Frontal cortex (tissue), 4 donors: ENCODE results near the gene ADAM8. TPM values are rescaled to one million over a fixed set of nuclear protein-coding genes. Genes with fewer than 3 reads are reported as not detected.

ENCODE experiments used
- DNase-seq, 2 donors: peaks; one replicate each; pipeline ENCODE4 v3.0.0; 2012; ENCODE audit warnings: low spot score in 2 of 2
- FAIRE-seq: peaks from 2 replicates; lab custom pipeline; 2012; peaks lifted over from hg19 to GRCh38; lab: Jason Lieb, UNC
- total RNA-seq: library from RNA; depleted of rRNA; stranded (reverse); fragments of >200 nt; gene quantifications from one replicate; pipeline ENCODE4 v1.2.3, GENCODE V29; 2014
- donor health status: control.
- donor health status: control.
- donor health status: control.

ADAM8 gene
- total RNA-seq, 1 donor from 2014 or later, result 1.2 TPM

DNA sequence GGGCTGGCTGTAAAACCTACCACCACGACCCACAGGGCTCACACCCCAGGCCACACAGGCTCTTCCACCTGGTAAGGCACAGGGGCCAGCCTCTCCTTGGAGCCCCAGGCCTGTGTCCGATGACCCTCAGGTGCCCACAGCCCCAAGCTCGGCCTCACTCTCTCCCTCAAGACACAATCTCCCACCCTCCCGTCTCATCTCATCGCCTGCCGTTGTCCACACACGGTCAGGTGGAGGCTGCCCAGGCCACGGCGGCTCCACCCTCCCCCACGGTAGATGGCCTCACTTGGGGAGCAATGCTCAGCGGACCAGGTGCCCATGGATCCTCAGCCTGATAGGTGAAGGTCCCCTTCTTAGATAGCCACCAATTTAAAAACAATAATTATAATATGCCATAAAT is 55.3 kb downstream of the ADAM8 start:
- no peak for DNase-seq
- no peak for FAIRE-seq

DNA sequence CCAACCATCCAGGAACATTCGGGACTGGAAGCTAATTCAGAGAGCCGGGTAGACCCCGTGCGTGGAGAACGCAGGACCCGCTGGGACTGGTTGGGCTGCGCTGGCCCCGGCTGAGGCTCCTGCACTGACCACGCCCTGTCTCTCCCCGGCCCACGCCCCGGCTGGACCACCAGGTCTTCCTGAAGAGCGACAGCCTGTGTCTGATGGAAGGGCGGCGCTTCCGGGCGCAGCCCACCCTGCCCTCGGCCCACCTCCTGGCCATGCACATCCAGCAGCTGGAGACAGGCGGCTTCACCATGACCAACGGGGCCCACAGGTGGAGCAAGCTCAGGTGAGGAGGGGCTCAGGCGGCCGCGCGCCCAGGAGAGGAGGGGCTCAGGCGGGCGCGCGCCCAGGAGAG is 56.9 kb downstream of the ADAM8 start:
- FAIRE-seq, result no peak

GRCh38 chr10:133218891-133219290 is 57.8 kb downstream of the ADAM8 start:
- no peak for FAIRE-seq
- DNase-seq, result no peak

More for the DNA sequence above, 56.9 kb downstream of the ADAM8 start:
- no peak for DNase-seq

- FAIRE-seq (no peak), DNase-seq (no peak)
These were observed 58.7 kb downstream of the ADAM8 start for GRCh38 chr10:133217800-133218589.

- no peak for FAIRE-seq
- no peak for DNase-seq
These were observed 59.9 kb downstream of the ADAM8 start for GRCh38 chr10:133216776-133217175.

GRCh38 chr10:133215586-133215985 is 61.1 kb downstream of the ADAM8 start:
- no peak for DNase-seq
- no peak for FAIRE-seq

GRCh38 chr10:133214468-133215410 is 61.9 kb downstream of the ADAM8 start:
- FAIRE-seq (no peak), DNase-seq (no peak)

DNA sequence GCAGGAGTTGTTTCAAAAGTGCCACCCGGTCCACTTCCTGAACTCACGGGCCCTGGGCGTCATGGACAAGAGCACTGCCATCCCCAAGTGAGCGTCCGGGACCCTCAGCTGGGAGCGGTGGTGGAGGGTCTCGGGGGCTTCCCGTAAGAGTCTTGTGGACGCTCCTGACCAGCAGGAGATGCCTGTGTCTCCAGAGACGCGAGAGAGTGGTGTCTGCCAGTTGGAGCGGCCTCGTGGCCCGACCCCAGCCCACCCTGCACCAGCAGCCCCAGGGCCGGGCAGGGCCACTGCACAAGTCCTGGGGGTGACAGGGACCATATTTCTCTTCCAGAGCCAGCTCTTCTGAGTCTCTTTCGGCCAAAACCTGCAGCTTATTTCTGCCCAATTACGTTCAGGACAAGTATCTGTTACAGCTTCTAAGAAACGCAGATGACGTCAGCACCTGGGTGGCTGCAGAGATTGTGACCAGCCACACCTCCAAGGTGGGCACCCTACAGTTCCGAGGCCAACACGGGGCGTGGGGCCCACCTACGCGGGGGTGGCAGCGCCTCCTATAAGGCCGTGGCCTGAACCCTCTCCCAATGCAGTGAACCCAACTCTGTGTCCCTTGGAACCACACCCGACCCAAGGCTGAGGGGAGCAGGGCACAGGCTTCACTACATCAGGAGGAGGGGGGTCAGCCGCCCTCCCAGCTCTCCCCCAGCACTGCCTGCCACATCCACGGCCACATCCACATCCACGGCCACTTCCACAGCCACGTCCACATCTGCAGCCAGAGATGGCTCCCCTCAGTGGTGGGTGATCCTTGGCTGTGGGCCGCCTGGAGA is 62.8 kb downstream of the ADAM8 start:
- DNase-seq (no peak), FAIRE-seq (no peak)

- FAIRE-seq (no peak), DNase-seq (no peak)
These were observed 63.7 kb downstream of the ADAM8 start for GRCh38 chr10:133212853-133213494.

Other genes with a start within 250 kb of the ADAM8 start
- gene ADGRA1, start 188.9 kb downstream of the ADAM8 start, total RNA-seq, result 2.4 TPM
- 8.2 TPM for gene KNDC1, start 116.6 kb downstream of the ADAM8 start, total RNA-seq
- not detected for gene UTF1, start 46.7 kb downstream of the ADAM8 start, total RNA-seq
- not detected for gene VENTX, start 39.0 kb downstream of the ADAM8 start, total RNA-seq
- 44.8 TPM for gene TUBGCP2, start 32.0 kb upstream of the ADAM8 start, total RNA-seq
- 7.3 TPM for gene ZNF511, start 32.0 kb upstream of the ADAM8 start, total RNA-seq
- gene CALY, start 60.0 kb upstream of the ADAM8 start, total RNA-seq, result 8.2 TPM
- not detected for gene PRAP1, start 70.5 kb upstream of the ADAM8 start, total RNA-seq
- 6.9 TPM for gene FUOM, start 81.2 kb upstream of the ADAM8 start, total RNA-seq
- gene ECHS1, start 96.5 kb upstream of the ADAM8 start, total RNA-seq, result 35.5 TPM
- 7.7 TPM for gene PAOX, start 102.4 kb upstream of the ADAM8 start, total RNA-seq
- 21.2 TPM for gene MTG1, start 117.3 kb upstream of the ADAM8 start, total RNA-seq
- 6.1 TPM for gene SPRN, start 147.8 kb upstream of the ADAM8 start, total RNA-seq
- under 0.01 TPM for gene SCART1, start 177.1 kb upstream of the ADAM8 start, total RNA-seq